H4 (cell line): ENCODE data around the gene OR51I1. TPM values are rescaled to one million over a fixed set of nuclear protein-coding genes. Genes with fewer than 3 reads are reported as not detected.
A peak's percentile ranks its signal among the peaks of the same experiment; 100 is the strongest.

ENCODE experiments used
- DNase-seq: peaks from one replicate; pipeline ENCODE4 v3.0.0-alpha.2; 2015; ENCODE audit warnings: low spot score
- total RNA-seq: library from RNA; depleted of rRNA; stranded (reverse); fragments of >200 nt; shearing (Covaris generic); gene quantifications from 2 replicates; pipeline ENCODE4 v1.2.3, GENCODE V29; 2014; rRNA removed

Gene OR51I1
- 0.45 TPM in 1 of 2 replicates, not detected in the other for total RNA-seq

- DNase-seq = no peak
Measured at GRCh38 chr11:5441414-5441813, at the start of gene OR51I1. Gene OR51I1, minus strand, starts transcription at chr11:5441514. Its CDS starts 0 bp downstream, at chr11:5441514.

GRCh38 chr11:5489576-5490357, 48.5 kb upstream of the OR51I1 start:
- no peak for DNase-seq

DNA sequence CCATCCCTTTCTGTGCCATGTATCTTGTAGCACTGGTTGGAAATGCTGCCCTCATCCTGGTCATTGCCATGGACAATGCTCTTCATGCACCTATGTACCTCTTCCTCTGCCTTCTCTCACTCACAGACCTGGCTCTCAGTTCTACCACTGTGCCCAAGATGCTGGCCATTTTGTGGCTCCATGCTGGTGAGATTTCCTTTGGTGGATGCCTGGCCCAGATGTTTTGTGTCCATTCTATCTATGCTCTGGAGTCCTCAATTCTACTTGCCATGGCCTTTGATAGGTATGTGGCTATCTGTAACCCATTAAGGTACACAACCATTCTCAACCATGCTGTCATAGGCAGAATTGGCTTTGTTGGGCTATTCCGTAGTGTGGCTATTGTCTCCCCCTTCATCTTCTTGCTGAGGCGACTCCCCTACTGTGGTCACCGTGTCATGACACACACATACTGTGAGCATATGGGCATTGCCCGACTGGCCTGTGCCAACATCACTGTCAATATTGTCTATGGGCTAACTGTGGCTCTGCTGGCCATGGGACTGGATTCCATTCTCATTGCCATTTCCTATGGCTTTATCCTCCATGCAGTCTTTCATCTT, 47.6 kb upstream of the OR51I1 start:
- DNase-seq = no peak

DNA sequence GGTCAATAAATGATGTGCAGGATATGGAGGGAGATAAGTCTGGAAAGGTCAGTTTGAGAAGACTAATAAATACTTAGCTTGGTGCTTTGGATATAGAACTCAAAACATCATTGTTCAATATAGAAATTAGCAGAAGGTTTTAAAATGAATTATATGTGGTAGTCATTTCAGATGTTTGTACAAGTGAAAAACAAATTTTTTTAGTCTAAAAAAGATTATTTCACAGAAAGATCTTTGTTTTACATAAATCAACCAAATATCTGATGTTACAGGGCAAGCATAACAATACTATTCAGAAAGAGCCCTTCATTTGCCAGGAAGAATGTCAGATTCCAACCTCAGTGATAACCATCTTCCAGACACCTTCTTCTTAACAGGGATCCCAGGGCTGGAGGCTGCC, 47.1 kb upstream of the OR51I1 start, which contains the start of gene OR52D1:
TSS of gene OR52D1 (plus strand) at position 301 of the 400 bp plus-strand sequence. CDS start at position 323, 22 bp downstream.
- no peak for DNase-seq

DNA sequence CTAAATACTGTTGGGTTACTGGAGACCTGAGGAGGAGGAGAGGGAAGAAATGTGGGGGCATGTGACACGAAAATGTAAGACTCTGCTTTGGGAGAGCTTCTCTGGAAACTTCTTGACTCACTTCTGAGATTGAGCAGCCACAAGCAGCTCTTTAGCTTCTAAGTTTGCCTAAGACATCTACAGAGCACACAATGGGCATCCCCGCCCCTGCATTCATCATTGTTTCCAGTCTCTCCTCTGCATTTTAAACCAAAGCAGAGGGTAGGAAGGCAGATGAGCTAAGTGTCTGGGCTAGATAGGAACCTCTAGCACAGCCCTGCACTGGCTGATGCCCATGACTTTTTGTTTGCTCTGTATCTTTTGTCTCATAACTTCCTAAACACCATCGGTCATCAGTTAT, 45.1 kb upstream of the OR51I1 start:
- DNase-seq = no peak

DNA sequence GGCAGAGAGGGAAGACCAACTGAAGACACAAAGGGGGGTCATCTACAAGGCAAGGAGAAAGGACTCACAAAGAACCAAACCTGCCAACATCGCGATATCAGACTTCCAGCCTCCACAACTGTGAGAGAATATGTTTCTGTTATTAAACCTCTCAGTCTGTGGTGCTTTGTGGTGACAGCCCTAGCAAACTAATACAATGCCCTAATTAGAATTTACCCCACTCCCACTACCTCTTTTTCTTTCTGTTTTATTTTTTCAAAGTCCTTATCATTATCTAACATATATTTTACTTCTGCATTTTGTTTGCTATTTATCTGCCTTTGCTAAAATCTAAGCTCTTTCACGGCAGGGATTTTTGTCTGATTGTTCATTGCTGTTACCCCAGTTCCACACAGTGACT, 44.7 kb upstream of the OR51I1 start:
- no peak for DNase-seq

DNA sequence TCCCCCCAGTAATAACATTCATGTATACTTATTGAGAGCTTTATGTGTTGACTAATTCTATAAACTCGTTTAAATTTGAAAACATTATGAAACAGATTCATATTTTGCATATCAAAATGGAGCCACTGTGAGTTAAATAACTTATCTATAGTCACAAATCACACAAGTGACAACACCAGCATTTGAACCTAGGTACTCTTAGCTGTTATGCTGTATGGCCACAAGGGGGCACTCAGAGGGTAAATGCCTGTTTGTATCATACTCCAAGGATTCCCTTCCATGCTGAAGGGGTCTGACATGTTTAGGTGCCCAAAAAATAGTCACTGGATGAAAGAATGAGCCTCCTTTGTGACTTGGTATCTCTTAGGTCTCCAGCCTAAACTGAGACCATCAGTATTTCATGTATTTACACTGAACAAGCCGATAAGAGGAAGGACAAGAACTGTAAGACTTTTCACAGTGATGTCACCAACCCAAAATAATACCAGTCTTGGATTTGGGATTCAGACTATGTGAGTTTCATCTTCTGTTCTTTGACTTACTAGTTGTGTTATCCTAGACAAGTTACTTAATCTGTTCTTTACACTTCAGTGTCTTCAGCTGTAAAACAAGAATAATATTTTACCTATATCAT, 35.0 kb upstream of the OR51I1 start:
- DNase-seq = peak; percentile 40

- DNase-seq = no peak
Measured at GRCh38 chr11:5473921-5474320, 32.6 kb upstream of the OR51I1 start.

GRCh38 chr11:5467527-5467926, 26.2 kb upstream of the OR51I1 start:
- no peak for DNase-seq

- DNase-seq = no peak
Measured at GRCh38 chr11:5460983-5461621, 19.8 kb upstream of the OR51I1 start.

DNA sequence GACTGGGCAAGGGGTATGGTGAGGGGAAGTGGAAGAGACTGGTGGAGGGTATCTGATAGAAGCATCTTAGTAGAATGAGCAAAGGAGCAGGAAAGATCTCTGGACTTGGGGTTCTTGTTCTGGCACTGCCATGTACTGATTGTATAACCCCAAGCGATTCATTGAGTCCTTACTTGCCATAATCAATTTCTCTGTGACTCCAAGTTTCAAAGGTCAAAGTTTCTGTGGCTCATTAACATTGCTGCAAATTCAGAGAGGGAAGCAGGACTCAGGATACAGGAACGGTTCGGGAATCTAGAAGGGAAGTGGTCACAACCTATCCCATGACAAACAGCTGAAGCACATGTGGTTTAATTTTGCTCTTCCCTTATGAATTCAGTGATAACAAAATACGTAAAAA, 8.1 kb upstream of the OR51I1 start:
- DNase-seq = no peak

- DNase-seq = no peak
Measured at GRCh38 chr11:5449023-5449422, 7.7 kb upstream of the OR51I1 start, which contains the start of gene OR51I2. Gene OR51I2, plus strand, starts transcription at chr11:5449323. Its CDS starts 4,166 bp downstream, at chr11:5453489.

GRCh38 chr11:5443835-5444393, 2.6 kb upstream of the OR51I1 start:
- DNase-seq = no peak

- DNase-seq = no peak
Measured at GRCh38 chr11:5423131-5423530, 18.2 kb downstream of the OR51I1 start.

GRCh38 chr11:5421811-5422210, 19.5 kb downstream of the OR51I1 start, which contains the start of gene OR51Q1:
Gene OR51Q1, plus strand, starts transcription at chr11:5422111. Its CDS starts 90 bp downstream, at chr11:5422201.
- no peak for DNase-seq

GRCh38 chr11:5420993-5421392, 20.3 kb downstream of the OR51I1 start:
- no peak for DNase-seq

DNA sequence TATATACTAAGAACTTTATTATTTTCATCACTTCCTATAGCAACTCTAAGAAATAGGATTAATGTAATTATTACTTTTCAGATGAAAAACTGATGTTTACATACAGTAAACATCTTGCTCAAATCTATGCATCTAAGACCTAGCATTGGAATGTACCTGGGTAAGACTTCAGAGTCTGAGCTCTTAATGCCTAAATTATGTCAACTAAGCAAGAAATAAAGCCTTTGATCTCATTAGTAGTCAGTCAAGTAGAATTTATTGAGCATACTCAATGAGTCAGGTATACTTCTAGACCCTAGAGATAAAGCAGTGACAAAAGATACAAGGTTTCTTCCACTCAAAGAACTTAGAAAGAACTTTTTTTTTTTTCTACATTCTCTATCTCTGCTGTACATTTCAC, 36.1 kb downstream of the OR51I1 start:
- DNase-seq = no peak

DNA sequence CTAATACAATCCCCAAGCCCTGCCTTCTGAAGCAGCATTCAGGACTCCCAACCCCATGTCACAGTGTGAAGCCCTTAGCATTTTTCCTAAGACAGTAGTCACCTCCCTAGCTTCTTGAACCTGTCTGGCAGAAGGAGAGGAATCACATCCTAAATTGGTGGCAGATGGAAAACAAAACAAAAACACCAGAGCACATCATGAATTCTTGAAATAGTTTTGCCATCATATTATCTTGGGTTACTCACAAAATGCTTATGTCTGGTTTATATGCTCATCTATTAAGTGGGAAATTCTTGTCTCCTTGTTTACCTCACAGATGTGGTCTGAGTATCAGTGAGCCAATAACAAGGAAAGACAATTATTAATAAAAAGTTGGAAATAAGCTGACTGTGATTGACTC, 42.4 kb downstream of the OR51I1 start:
- DNase-seq = no peak

DNA sequence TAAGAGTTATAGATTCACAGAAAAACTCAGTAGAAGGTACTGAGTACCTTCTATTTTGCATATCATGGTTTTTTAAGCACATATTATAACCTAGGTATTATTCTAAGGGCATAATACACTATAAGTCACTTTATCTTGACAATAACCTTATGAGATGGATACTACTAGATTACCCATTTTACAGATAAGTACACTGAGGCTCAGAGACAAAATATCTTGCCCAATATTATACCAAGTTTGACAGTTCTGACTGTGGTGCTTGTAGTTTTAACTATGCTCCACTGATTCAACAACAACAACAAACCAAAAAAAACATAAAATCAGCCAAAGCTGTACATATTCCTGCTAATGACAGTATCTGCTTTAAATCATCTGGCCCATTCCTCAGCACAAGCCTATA, 47.2 kb downstream of the OR51I1 start:
- no peak for DNase-seq
